Omental fat pad (tissue), 4 donors: ENCODE measurements around the gene ZBTB1. TPM values are rescaled to one million over a fixed set of nuclear protein-coding genes. Genes with fewer than 3 reads are reported as not detected.

Experiments used
- ATAC-seq: fragments of 150-250 bp; one replicate; pipeline ENCODE4 v1.9.1; 2016; ENCODE audit warnings: mild to moderate bottlenecking, moderate library complexity; ENCODE audit not compliant: low FRiP score
- DNase-seq: peaks from one replicate; pipeline ENCODE4 v3.0.0-alpha.2; 2019; ENCODE audit warnings: low spot score
- CTCF ChIP-seq, 3 donors: fragments of 450-650 bp; IDR thresholded peaks; one replicate each; pipeline ENCODE4 v1.5.1; 2016 to 2017; ENCODE audit warnings: antibody characterized with exemption in 3 of 3, mild to moderate bottlenecking in 3 of 3, moderate library complexity in 2 of 3
- total RNA-seq, 4 donors: library from RNA; depleted of rRNA; stranded (reverse); fragments of >200 nt; gene quantifications; one replicate each; pipeline ENCODE4 v1.1.0, GENCODE V29; 2016

Gene ZBTB1, protein sequence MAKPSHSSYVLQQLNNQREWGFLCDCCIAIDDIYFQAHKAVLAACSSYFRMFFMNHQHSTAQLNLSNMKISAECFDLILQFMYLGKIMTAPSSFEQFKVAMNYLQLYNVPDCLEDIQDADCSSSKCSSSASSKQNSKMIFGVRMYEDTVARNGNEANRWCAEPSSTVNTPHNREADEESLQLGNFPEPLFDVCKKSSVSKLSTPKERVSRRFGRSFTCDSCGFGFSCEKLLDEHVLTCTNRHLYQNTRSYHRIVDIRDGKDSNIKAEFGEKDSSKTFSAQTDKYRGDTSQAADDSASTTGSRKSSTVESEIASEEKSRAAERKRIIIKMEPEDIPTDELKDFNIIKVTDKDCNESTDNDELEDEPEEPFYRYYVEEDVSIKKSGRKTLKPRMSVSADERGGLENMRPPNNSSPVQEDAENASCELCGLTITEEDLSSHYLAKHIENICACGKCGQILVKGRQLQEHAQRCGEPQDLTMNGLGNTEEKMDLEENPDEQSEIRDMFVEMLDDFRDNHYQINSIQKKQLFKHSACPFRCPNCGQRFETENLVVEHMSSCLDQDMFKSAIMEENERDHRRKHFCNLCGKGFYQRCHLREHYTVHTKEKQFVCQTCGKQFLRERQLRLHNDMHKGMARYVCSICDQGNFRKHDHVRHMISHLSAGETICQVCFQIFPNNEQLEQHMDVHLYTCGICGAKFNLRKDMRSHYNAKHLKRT
- 10 to 100 TPM; 35.9 to 54.2 (median 43.7) TPM for total RNA-seq

- ATAC-seq (peak; percentile 46), DNase-seq (peak; percentile 35)
- no peak for TF ChIP-seq CTCF (IDR thresholded peaks at IDR 0.05)
These were observed at the start of gene ZBTB1 for GRCh38 chr14:64504310-64504896. Gene ZBTB1, plus strand, starts transcription at chr14:64504770. Its CDS starts 16,735 bp downstream, at chr14:64521505.

- ATAC-seq (no peak), DNase-seq (no peak)
- TF ChIP-seq CTCF (IDR thresholded peaks at IDR 0.05) = no peak
These were observed 45.0 kb upstream of the ZBTB1 start for GRCh38 chr14:64459405-64460136.

- ATAC-seq (no peak), DNase-seq (no peak)
- no peak for TF ChIP-seq CTCF (IDR thresholded peaks at IDR 0.05)
These were observed 43.3 kb upstream of the ZBTB1 start for GRCh38 chr14:64461221-64461620.

GRCh38 chr14:64463195-64463594, 41.4 kb upstream of the ZBTB1 start:
- DNase-seq (no peak), ATAC-seq (no peak)
- no peak for TF ChIP-seq CTCF (IDR thresholded peaks at IDR 0.05)

GRCh38 chr14:64463873-64464272, 40.7 kb upstream of the ZBTB1 start:
- TF ChIP-seq CTCF (IDR thresholded peaks at IDR 0.05) = no peak
- ATAC-seq = no peak
- no peak for DNase-seq

DNA sequence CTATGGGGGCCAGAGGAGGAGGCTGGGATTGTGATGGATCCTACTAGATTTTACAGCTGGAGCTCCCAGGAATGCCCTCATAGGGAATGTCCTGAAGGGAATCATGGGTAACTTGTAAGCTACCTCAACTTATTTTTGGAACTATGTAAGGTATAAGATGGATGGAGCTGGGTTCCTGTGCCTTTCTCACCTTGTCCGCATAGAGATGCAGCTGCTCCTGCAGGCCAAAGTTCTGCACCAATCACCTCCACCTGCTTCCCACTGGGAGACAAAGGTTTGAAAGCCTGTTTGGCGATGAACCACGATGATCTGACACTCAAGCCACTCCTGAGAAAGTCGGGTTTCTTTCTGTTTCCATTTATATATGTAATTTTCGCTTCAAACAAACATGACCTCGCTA, 39.9 kb upstream of the ZBTB1 start:
- TF ChIP-seq CTCF (IDR thresholded peaks at IDR 0.05) = no peak
- no peak for ATAC-seq
- no peak for DNase-seq
